Liver (tissue), 3 donors: ENCODE results near the gene GALNT9.

Experiments
- GABPA ChIP-seq, 2 donors: IDR thresholded peaks in 1 of 2; conservative IDR thresholded peaks in 1 of 2; 2 replicates each; pipeline ENCODE4 v1.6.1; 2016; ENCODE audit warnings: antibody characterized with exemption in 2 of 2, mild to moderate bottlenecking in 1 of 2, moderate library complexity in 1 of 2
- JUND ChIP-seq, 2 donors: IDR thresholded peaks; 2 replicates each; pipeline ENCODE4 v1.6.1; 2016; ENCODE audit warnings: antibody characterized with exemption in 2 of 2
- SP1 ChIP-seq: IDR thresholded peaks from 2 replicates; pipeline ENCODE4 v1.6.1; 2018; ENCODE audit warnings: antibody characterized with exemption, mild to moderate bottlenecking
- TF ChIP-seq, protein P1 (sequence below): fragments of 150-350 bp; IDR thresholded peaks from 2 replicates; pipeline ENCODE4 v1.5.1; 2017; ENCODE audit warnings: improper control_type of control experiment, low read depth, low read length; ENCODE audit not compliant: missing input control
- donor health status: healthy.
- donor health status: healthy.

DNA sequence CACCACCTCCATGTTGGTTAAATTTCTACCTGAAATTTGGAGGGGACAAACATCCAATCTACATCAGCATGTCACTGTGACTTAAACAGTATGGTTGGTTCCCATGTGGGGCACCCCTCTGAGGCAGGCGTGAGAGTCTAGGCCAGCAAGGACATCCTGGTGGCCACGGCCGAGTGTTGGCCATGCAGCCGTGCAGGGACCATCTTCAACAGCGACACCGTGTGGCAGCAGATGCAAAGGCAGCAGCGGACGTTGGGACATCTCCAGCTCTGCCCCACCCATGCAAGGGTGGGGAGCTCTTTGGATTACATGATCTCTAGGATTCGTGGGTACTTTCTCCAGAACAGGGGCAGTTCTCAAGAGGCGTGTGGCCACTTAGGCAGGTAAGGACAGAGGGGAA is 135.3 kb downstream of the GALNT9 start:
- TF ChIP-seq, protein P1, sequence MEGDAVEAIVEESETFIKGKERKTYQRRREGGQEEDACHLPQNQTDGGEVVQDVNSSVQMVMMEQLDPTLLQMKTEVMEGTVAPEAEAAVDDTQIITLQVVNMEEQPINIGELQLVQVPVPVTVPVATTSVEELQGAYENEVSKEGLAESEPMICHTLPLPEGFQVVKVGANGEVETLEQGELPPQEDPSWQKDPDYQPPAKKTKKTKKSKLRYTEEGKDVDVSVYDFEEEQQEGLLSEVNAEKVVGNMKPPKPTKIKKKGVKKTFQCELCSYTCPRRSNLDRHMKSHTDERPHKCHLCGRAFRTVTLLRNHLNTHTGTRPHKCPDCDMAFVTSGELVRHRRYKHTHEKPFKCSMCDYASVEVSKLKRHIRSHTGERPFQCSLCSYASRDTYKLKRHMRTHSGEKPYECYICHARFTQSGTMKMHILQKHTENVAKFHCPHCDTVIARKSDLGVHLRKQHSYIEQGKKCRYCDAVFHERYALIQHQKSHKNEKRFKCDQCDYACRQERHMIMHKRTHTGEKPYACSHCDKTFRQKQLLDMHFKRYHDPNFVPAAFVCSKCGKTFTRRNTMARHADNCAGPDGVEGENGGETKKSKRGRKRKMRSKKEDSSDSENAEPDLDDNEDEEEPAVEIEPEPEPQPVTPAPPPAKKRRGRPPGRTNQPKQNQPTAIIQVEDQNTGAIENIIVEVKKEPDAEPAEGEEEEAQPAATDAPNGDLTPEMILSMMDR, result peak; percentile 7
- TF ChIP-seq SP1 (no peak), JUND (IDR thresholded peaks at IDR 0.05) (no peak), GABPA (IDR thresholded peaks at IDR 0.05 in 1 of 2, conservative IDR thresholded peaks at IDR 0.05 in 1 of 2) (no peak)
